MM.1S (cell line): Measurements from ENCODE around the gene DDX23.

Experiments used
- EZH2 ChIP-seq: fragments of 300-600 bp; sonication (generic); optimal IDR thresholded peaks from 2 replicates; pipeline ENCODE3; 2017; ENCODE audit warnings: low read depth, mild to moderate bottlenecking, antibody characterized with exemption, low read length, mixed read lengths
- TF ChIP-seq, protein P1 (sequence below): fragments of 300-600 bp; sonication (generic); IDR thresholded peaks from 2 replicates; pipeline ENCODE4 v1.5.1; 2016; ENCODE audit warnings: antibody characterized with exemption, low read length, mixed read lengths

DNA sequence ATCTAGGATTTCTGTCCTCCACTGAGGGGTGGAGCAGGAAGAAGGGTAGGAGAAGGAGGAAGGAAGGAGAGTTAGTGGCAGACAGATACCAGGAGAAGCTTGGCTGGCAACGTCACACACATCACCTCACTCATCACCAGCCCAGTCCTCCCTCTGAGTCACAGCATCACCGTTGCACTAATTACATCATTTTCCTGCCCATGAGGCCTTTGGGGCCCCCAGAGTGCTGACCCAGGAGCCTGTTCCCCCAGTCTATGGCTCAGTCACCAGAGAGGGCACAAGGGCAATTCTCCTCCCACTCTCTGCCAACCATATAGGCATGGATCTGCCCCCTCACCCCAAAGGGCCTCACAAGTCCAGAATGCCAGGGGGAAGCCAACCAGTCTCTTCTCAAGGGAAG lies 9.1 kb upstream of the DDX23 start:
- no peak for TF ChIP-seq EZH2
- TF ChIP-seq, protein P1, sequence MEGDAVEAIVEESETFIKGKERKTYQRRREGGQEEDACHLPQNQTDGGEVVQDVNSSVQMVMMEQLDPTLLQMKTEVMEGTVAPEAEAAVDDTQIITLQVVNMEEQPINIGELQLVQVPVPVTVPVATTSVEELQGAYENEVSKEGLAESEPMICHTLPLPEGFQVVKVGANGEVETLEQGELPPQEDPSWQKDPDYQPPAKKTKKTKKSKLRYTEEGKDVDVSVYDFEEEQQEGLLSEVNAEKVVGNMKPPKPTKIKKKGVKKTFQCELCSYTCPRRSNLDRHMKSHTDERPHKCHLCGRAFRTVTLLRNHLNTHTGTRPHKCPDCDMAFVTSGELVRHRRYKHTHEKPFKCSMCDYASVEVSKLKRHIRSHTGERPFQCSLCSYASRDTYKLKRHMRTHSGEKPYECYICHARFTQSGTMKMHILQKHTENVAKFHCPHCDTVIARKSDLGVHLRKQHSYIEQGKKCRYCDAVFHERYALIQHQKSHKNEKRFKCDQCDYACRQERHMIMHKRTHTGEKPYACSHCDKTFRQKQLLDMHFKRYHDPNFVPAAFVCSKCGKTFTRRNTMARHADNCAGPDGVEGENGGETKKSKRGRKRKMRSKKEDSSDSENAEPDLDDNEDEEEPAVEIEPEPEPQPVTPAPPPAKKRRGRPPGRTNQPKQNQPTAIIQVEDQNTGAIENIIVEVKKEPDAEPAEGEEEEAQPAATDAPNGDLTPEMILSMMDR: no peak
